SK-N-SH (cell line): ENCODE measurements around the gene ZNF516.

Source experiments
- CTCF ChIP-seq: fragments of 200-600 bp; sonication (generic); IDR thresholded peaks from 2 replicates; pipeline ENCODE4 v1.6.1; 2017; ENCODE audit warnings: antibody characterized with exemption, mild to moderate bottlenecking, moderate library complexity
- ELF1 ChIP-seq: IDR thresholded peaks from 2 replicates; pipeline ENCODE4 v1.4.0; 2012
- EZH2phosphoT487 ChIP-seq: fragments of 200-600 bp; sonication (generic); IDR thresholded peaks from 2 replicates; pipeline ENCODE4 v1.6.1; 2017; ENCODE audit warnings: low read depth, mixed run types, mild to moderate bottlenecking, antibody characterized with exemption, moderate library complexity, borderline replicate concordance
- MXI1 ChIP-seq: IDR thresholded peaks from 2 replicates; pipeline ENCODE4 v1.6.1; 2012; ENCODE audit warnings: mild to moderate bottlenecking, low read depth, low read length, improper control_type of control experiment
- POLR2AphosphoS5 ChIP-seq: IDR thresholded peaks from 2 replicates; pipeline ENCODE4 v1.6.1; 2012; ENCODE audit warnings: low read depth, low read length
- RFX5 ChIP-seq: IDR thresholded peaks from 2 replicates; pipeline ENCODE4 v1.6.1; 2012; ENCODE audit warnings: mild to moderate bottlenecking, improper control_type of control experiment, low read length
- TAF1 ChIP-seq: IDR thresholded peaks from 2 replicates; pipeline ENCODE4 v1.6.1; 2012; ENCODE audit warnings: low read depth, mild to moderate bottlenecking, low read length, moderate library complexity, borderline replicate concordance
- TCF12 ChIP-seq: IDR thresholded peaks from 2 replicates; pipeline ENCODE4 v1.4.0; 2012
- TEAD4 ChIP-seq: IDR thresholded peaks from 2 replicates; pipeline ENCODE4 v1.4.0; 2012; ENCODE audit warnings: mild to moderate bottlenecking, borderline replicate concordance; ENCODE audit not compliant: insufficient read depth
- USF2 ChIP-seq: fragments of 150-350 bp; IDR thresholded peaks from 2 replicates; pipeline ENCODE4 v1.6.1; 2017; ENCODE audit warnings: antibody characterized with exemption, low read length, low read depth, borderline replicate concordance
- YY1 ChIP-seq: IDR thresholded peaks from 2 replicates; pipeline ENCODE4 v1.4.0; 2012; ENCODE audit warnings: low read depth, mild to moderate bottlenecking

GRCh38 chr18:76346490-76347130 is 148.4 kb downstream of the ZNF516 start:
- no peak for TF ChIP-seq USF2
- TF ChIP-seq TEAD4 = no peak
- no peak for TF ChIP-seq TAF1
- no peak for TF ChIP-seq ELF1
- no peak for TF ChIP-seq CTCF
- TF ChIP-seq RFX5 = no peak
- no peak for TF ChIP-seq EZH2phosphoT487
- TF ChIP-seq YY1 = no peak
- TF ChIP-seq TCF12 = no peak
- no peak for TF ChIP-seq MXI1
- no peak for TF ChIP-seq POLR2AphosphoS5
